ENCODE data around the gene CEMP1. TPM values are rescaled to one million over a fixed set of nuclear protein-coding genes. Genes with fewer than 3 reads are reported as not detected.

CEMP1 gene
- total and polyA plus RNA-seq, 2 experiments from 2014 or later = 0.31 to 7.5 TPM

- Histone ChIP-seq H3K9me2 (ENCODE audit: insufficient read depth) (no peaks in the 10 kb centered on the region), H3K4me1 (ENCODE audit: insufficient read depth) (peaks cover 5% of the 10 kb centered on the region), H3K79me2 (replicated peaks; ENCODE audit: insufficient read depth) (no peaks in the 10 kb centered on the region), H4K20me1 (replicated peaks; ENCODE audit: insufficient read depth) (no peaks in the 10 kb centered on the region), H3K4me2 (peak overlapping the region; percentile 98), H3K27me3 (ENCODE audit: insufficient read depth) (peaks cover 5% of the 10 kb centered on the region; the same call in 1 of the 2 replicates), H3F3A (replicated peaks; ENCODE audit: low read depth) (peaks cover 17% of the 10 kb centered on the region; the same call in 1 of the 2 replicates), H3K27ac (ENCODE audit: low read depth) (peak overlapping the region; percentile 84), H3K4me3 (peak overlapping the region; percentile 83), H2AFZ (peak overlapping the region; percentile 98), H3K36me3 (ENCODE audit: insufficient read depth) (no peaks in the 10 kb centered on the region)
- Mint-ChIP-seq H3K4me1 (peaks cover 7% of the 10 kb centered on the region; the same call in 2 of the 3 replicates), H3K4me3 (peak overlapping the region; percentile 85), H3K36me3 (ENCODE audit: low read depth) (no peaks in the 10 kb centered on the region; the same call in 2 of the 3 replicates), H3K9me3 (peaks cover 3% of the 10 kb centered on the region; the same call in 1 of the 3 replicates), H3K27ac (peak overlapping the region; percentile 91), H3K27me3 (ENCODE audit: insufficient read depth, low read depth, poor library complexity) (peaks cover 27% of the 10 kb centered on the region)
- ATAC-seq (peak; percentile 86), DNase-seq (ENCODE audit: low spot score) (peak; percentile 99)
- no peak for TF ChIP-seq EZH2phosphoT487 (IDR thresholded peaks at IDR 0.05; ENCODE audit: unreplicated experiment)
- peak; percentile 82 for TF ChIP-seq CREB1 (CRISPR knock-in tag; IDR thresholded peaks at IDR 0.05; ENCODE audit: low read depth)
- peak; percentile 92 for TF ChIP-seq POLR2AphosphoS5 (IDR thresholded peaks at IDR 0.05; ENCODE audit: low read depth)
These were observed 687 bp upstream of the CEMP1 start for GRCh38 chr16:2531696-2532493.

DNA sequence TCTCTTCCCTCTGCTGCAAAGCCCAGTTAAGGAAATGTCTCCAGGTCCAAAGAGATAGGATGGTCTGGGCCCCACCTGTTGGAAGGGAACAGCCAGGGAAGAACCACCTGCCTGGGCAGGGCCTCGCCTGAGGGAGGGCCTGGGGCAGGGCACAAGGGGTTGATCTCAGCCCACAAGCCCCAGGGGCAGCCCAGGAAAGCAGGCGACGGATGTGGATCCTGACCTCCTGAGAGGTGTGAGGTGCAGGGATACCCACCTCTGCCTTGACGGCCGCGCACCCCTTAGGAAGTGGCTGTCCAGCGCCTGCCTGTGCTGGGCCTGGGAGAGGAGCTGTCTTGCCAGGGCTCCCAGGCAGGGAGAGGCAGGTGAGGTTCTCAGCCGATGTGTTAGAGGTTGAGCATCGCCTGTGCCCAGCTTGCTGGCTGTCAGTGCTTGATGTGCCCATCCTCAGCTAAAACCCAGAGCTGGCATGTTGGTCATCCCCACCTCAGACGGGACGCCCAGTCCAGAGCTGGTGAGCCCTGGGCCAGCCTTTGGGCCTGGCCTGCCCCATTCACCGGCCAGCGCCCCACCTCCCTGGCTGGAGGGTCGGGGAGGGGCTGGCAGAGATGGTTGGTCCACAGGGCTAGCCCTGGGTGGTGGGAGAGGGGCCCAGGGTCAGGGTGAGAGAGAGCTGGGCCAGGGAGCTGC is 434 bp downstream of the CEMP1 start:
- Histone ChIP-seq H3F3A (replicated peaks; ENCODE audit: low read depth) (peaks cover 17% of the 10 kb centered on the region; the same call in 1 of the 2 replicates), H2AFZ (no peak overlapping the region), H3K79me2 (replicated peaks; ENCODE audit: insufficient read depth) (no peaks in the 10 kb centered on the region), H3K4me1 (ENCODE audit: insufficient read depth) (peaks cover 5% of the 10 kb centered on the region), H3K27me3 (ENCODE audit: insufficient read depth) (peaks cover 5% of the 10 kb centered on the region; the same call in 1 of the 2 replicates), H4K20me1 (replicated peaks; ENCODE audit: insufficient read depth) (no peaks in the 10 kb centered on the region), H3K4me3 (peak overlapping the region; percentile 83), H3K36me3 (ENCODE audit: insufficient read depth) (no peaks in the 10 kb centered on the region), H3K9me2 (ENCODE audit: insufficient read depth) (no peaks in the 10 kb centered on the region), H3K27ac (ENCODE audit: low read depth) (peak overlapping the region; percentile 72; the same call in 1 of the 2 replicates), H3K4me2 (peak overlapping the region; percentile 98)
- H3K9me3 Mint-ChIP-seq = peaks cover 3% of the 10 kb centered on the region; the same call in 1 of the 3 replicates
- DNase-seq (ENCODE audit: low spot score) (no peak), ATAC-seq (peak; percentile 8)
- H3K4me1 Mint-ChIP-seq = peaks cover 4% of the 10 kb centered on the region; the same call in 2 of the 3 replicates
- H3K27me3 Mint-ChIP-seq (ENCODE audit: insufficient read depth, low read depth, poor library complexity) = peaks cover 25% of the 10 kb centered on the region
- H3K36me3 Mint-ChIP-seq (ENCODE audit: low read depth) = peaks cover 6% of the 10 kb centered on the region; the same call in 2 of the 3 replicates
- H3K27ac Mint-ChIP-seq = no peak overlapping the region
- H3K4me3 Mint-ChIP-seq = peak overlapping the region; percentile 85
- TF ChIP-seq POLR2AphosphoS5 (IDR thresholded peaks at IDR 0.05; ENCODE audit: low read depth) (peak; percentile 18; the same call in 1 of the 2 replicates), EZH2phosphoT487 (IDR thresholded peaks at IDR 0.05; ENCODE audit: unreplicated experiment) (no peak)
- TF ChIP-seq, protein P1, sequence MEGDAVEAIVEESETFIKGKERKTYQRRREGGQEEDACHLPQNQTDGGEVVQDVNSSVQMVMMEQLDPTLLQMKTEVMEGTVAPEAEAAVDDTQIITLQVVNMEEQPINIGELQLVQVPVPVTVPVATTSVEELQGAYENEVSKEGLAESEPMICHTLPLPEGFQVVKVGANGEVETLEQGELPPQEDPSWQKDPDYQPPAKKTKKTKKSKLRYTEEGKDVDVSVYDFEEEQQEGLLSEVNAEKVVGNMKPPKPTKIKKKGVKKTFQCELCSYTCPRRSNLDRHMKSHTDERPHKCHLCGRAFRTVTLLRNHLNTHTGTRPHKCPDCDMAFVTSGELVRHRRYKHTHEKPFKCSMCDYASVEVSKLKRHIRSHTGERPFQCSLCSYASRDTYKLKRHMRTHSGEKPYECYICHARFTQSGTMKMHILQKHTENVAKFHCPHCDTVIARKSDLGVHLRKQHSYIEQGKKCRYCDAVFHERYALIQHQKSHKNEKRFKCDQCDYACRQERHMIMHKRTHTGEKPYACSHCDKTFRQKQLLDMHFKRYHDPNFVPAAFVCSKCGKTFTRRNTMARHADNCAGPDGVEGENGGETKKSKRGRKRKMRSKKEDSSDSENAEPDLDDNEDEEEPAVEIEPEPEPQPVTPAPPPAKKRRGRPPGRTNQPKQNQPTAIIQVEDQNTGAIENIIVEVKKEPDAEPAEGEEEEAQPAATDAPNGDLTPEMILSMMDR (conservative IDR thresholded peaks at IDR 0.05; ENCODE audit: low read depth in 2 of 2) = no peak
- TF ChIP-seq, protein P2, sequence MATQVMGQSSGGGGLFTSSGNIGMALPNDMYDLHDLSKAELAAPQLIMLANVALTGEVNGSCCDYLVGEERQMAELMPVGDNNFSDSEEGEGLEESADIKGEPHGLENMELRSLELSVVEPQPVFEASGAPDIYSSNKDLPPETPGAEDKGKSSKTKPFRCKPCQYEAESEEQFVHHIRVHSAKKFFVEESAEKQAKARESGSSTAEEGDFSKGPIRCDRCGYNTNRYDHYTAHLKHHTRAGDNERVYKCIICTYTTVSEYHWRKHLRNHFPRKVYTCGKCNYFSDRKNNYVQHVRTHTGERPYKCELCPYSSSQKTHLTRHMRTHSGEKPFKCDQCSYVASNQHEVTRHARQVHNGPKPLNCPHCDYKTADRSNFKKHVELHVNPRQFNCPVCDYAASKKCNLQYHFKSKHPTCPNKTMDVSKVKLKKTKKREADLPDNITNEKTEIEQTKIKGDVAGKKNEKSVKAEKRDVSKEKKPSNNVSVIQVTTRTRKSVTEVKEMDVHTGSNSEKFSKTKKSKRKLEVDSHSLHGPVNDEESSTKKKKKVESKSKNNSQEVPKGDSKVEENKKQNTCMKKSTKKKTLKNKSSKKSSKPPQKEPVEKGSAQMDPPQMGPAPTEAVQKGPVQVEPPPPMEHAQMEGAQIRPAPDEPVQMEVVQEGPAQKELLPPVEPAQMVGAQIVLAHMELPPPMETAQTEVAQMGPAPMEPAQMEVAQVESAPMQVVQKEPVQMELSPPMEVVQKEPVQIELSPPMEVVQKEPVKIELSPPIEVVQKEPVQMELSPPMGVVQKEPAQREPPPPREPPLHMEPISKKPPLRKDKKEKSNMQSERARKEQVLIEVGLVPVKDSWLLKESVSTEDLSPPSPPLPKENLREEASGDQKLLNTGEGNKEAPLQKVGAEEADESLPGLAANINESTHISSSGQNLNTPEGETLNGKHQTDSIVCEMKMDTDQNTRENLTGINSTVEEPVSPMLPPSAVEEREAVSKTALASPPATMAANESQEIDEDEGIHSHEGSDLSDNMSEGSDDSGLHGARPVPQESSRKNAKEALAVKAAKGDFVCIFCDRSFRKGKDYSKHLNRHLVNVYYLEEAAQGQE (IDR thresholded peaks at IDR 0.05; ENCODE audit: unreplicated experiment) = no peak

All from GM23338 (cell line).